ENCODE measurements around the gene KIAA1328.

- no peak for TF ChIP-seq CTCF (IDR thresholded peaks at IDR 0.05)
- TF ChIP-seq POLR2A (IDR thresholded peaks at IDR 0.05): no peak
Measured at GRCh38 chr18:37122877-37123276, 293.9 kb downstream of the KIAA1328 start.
